Endometrial microvascular endothelial cells (primary cell): Measurements from ENCODE around the gene MSMB. TPM values are rescaled to one million over a fixed set of nuclear protein-coding genes. Genes with fewer than 3 reads are reported as not detected.
"Not testable (repeated sequence)": the region's sequence is repeated elsewhere in the genome, so short reads cannot be mapped to it uniquely, and the experiment has no call there.

Experiments used
- in situ Hi-C: cut with HindIII; loops from 2 replicates; pipeline ENCODE4 v1.10.0; 2017; ENCODE audit warnings: low sequenced_read_pairs, low pct_unique_long_range_greater_than_20kb; ENCODE audit errors: inconsistent ontology term
- total RNA-seq: library from RNA; depleted of rRNA; stranded (reverse); fragments of >200 nt; gene quantifications from one replicate; pipeline ENCODE4 v1.2.3, GENCODE V29; 2015; ENCODE audit errors: inconsistent ontology term

Gene MSMB
- total RNA-seq, 1 donor from 2014 or later = not detected

DNA sequence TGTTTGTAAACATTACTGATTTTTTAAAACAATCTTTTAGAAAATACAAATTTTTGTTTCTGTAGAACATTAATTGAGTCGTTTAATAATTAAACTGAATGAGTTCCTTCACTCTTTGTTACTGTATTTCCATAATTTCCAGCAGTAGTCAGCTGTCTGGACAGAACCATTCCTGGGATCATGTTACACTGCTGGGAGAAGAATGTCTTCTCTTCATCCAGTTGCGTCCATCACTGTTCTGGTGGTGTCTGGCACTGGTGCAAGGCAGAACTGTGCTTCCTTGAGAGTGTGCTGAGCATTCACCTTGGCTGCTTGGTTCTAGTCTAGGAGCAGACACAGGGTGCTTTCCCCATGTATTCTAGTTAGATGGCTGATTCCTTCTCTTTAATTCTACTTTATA lies 61.6 kb downstream of the MSMB start:
- in situ Hi-C loops = not testable (repeated sequence)

DNA sequence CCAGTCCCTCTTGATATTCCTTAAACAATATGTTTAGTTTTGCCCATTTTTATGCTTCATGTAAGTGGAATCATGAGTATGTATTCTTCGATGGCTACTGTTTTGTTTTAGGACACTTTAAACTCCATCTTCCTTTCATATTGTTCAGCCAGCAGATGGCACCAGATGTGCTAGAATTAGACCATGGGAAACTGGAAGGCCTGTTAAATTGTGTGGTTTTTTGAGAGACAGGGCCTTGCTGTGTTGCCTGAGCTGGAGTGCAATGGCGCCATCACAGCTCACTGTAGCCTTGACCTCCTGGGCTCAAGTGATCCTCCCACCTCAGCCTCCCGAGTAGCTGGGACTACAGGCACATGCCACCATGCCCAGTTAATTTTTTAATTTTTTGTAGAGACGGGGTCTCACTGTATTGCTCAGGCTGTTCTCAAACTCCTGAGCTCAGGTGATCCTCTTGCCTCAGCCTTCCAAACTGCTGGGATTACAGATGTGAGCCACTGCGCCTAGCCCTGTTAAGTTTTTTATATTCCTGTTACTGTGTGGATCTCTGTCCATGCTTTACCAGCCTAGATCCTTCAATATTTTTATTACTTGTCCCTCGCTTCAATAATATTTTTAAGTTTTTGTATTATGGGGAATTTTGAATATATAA lies 62.4 kb downstream of the MSMB start:
- in situ Hi-C loops = not testable (repeated sequence)

Other genes with a start within 250 kb of the MSMB start
- 14.4 TPM for gene AGAP4, start 198.8 kb downstream of the MSMB start, total RNA-seq
- 139 TPM for gene TIMM23, start 73.8 kb downstream of the MSMB start, total RNA-seq
- 211 TPM for gene NCOA4, start 15.6 kb downstream of the MSMB start, total RNA-seq
- not detected for gene ANTXRL, start 240.7 kb upstream of the MSMB start, total RNA-seq